GM19438 (cell line): ENCODE data around the gene FMN1.

Source experiments
- ATAC-seq: cut with Tn5 transposase; IDR thresholded peaks from one replicate; pipeline ENCODE4 v1.9.1; 2021; ENCODE audit warnings: low read depth; ENCODE audit not compliant: unreplicated experiment

Gene FMN1

GRCh38 chr15:32901192-32901591 lies 293.3 kb downstream of the FMN1 start:
- ATAC-seq = no peak

GRCh38 chr15:32899126-32899596 lies 295.4 kb downstream of the FMN1 start:
- ATAC-seq = no peak

- ATAC-seq = no peak
Measured at GRCh38 chr15:32898414-32898813, 296.1 kb downstream of the FMN1 start.

DNA sequence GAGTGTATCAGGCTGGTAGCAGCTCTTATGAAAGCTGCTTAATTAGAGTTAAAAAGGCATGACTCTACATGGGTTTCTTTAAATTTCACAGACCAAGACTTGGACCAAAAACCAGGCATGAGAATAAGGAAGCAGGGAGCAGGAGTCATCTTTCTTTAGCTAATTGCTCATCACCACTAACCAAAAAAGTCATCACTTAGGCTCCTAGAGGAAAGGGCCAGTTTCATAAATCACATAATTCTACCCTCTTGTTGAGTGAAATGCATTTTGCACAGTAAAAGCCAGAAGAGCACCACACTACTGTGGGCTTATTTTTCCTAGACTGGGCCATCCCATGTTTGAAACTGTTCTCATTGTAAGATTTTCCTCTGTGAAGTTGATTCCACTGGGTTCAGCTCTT lies 301.1 kb downstream of the FMN1 start:
- ATAC-seq = no peak

GRCh38 chr15:32889214-32889613 lies 305.3 kb downstream of the FMN1 start:
- ATAC-seq = no peak

- ATAC-seq = no peak
Measured at GRCh38 chr15:32888221-32888761, 306.2 kb downstream of the FMN1 start.

DNA sequence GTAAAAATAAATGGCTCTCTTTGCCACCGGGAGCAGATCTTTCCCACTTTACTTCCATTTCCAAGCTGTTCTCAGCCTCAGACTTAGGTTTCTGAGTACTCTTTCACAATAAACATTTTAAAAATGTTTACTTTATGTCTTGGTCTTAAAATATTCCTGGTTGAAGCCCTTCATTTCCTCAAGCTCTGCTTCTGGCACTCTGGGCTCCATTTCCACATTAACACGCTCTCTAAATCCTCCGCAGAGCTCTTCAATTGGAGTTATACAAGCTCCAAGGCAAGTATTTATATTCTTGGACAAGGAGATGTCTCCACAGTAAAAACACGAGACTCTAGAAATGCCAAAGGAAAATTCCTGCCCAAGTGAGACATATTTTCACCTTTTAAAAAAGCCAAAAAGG lies 307.4 kb downstream of the FMN1 start:
- no peak for ATAC-seq

GRCh38 chr15:32886459-32886858 lies 308.1 kb downstream of the FMN1 start:
- no peak for ATAC-seq

GRCh38 chr15:32885713-32886112 lies 308.8 kb downstream of the FMN1 start:
- no peak for ATAC-seq

DNA sequence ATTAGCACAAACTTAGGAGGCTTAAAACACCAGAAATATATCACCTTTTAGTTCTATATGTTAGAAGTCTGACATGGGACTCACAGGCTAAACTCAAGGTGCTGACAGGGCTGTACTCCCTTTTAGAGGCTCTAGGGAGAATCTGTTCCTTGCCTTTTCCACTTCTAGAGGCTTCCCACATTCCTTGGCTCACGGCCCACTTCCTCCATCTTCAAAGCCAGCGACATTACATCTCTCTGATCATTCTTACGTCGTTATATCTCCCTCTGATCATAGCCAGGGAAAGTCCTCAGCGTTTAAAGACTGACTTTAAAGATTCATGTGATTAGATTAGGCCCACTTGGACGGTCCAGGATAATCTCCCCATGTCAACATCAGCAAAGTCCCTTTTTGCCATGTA lies 310.4 kb downstream of the FMN1 start:
- no peak for ATAC-seq

GRCh38 chr15:32882955-32883354 lies 311.6 kb downstream of the FMN1 start:
- ATAC-seq = no peak

DNA sequence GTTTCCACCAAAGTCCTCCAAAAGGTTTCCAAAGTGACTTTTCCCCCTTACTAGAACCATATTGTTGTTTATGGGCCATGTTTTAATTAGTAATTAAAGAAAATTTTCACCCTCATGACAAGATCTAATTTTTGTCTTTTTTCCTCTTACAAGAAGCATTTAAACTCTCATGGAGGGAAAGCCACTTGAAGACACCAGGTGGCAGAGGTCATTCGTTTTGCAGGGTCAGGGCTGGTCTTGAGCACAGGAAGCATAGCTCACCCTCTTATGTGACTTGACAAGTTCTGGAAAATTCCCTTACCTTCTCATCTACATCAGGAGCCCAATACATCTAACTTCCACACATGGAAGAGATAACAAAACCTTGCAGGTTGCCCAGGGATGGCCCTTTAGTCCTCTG lies 313.0 kb downstream of the FMN1 start:
- ATAC-seq = no peak

DNA sequence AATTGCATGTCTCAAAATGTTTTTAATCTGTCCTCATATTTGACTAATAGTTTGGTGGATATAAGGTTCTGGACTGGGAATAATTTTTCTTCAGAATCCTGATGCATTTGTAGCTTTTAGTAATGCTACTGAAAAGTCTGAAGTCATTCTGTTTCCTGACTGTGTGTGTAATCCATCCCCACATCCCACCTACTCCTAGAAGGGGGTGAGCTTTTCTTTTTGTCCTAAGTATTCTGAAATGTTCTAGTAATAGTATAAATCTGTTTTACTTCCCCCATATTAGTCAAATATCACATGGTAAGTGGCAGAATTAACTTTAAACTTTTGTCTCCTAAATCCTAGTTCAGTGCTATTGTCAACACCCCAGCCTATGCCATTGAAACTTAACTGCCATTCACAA lies 313.9 kb downstream of the FMN1 start:
- no peak for ATAC-seq

DNA sequence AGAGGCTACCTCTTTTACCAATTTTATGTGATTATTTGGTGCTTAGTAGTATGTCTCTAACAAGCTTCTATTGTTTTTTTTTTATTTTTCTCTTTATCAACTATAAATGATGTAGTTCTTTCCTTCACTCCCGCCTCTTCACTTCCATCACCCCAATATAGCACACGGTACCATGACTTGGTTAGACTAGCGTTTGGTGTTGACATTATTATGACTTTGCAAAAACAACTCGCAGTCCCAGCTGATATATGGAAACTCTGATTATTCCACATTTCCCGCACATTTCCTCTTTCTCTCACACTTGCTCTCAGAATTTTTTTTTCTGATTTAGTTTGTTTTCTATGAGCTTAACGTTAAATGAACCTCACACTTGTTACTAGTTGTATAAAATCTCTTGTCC lies 314.5 kb downstream of the FMN1 start:
- ATAC-seq = no peak

DNA sequence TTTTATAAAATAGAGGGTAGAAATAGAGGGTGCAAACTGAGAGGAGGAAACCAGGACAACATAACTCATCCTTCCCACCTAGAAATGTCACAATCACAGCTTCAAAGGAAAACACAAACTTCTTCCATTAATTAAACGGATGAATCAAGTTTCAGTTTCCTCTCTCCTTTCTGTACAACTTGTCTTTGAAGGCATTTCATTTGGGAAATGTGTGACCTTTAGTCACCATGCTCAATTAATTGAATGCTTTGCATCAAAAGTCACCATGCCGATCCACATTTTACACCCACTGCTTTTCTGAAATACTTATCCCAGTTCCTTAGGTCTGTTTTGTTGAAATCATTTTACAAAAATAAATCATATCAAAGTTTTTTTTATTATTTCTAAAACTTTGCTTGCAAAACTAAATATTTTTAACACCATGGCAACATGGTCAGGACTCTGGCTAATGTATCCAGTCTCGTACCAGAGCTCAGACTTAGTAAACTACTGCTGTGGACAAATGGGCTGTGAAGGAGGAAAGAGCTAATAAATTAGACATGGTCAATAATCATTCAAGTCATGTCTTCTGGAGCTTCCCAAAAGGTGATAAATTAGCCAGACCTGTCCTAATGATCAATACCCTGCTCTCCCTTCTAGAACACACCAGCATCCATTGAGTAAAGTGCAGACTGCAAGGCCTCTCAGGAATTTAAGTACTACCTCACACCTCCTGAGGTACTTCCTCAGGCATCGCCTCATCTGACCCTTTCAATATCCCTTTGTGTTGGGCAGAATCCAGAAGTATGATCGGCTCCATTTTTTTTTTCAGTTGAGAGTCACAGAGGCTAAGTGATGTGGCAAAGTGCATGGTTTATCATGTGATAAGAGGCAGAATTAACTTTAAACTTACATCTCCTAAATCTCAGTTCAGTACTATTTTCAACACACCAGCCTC lies 315.4 kb downstream of the FMN1 start:
- no peak for ATAC-seq

DNA sequence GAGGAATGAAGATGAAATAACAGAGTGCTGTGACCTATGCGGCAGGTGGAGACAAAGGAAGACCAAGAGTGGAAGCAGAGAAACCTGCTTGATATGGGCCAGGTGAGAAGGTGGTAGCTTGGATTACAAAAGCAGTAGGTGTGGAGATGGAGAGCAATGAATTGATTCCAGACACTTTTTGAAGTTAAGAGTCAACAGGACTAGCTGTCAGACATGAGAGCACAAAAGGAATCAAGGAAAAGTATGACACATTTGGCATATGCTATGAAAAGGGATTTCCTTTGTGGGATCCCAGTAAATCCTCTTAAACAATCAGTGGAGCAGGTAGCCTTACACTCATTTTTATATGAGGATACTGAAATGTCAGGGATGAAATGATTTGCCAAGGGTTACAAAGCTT lies 316.2 kb downstream of the FMN1 start:
- no peak for ATAC-seq

DNA sequence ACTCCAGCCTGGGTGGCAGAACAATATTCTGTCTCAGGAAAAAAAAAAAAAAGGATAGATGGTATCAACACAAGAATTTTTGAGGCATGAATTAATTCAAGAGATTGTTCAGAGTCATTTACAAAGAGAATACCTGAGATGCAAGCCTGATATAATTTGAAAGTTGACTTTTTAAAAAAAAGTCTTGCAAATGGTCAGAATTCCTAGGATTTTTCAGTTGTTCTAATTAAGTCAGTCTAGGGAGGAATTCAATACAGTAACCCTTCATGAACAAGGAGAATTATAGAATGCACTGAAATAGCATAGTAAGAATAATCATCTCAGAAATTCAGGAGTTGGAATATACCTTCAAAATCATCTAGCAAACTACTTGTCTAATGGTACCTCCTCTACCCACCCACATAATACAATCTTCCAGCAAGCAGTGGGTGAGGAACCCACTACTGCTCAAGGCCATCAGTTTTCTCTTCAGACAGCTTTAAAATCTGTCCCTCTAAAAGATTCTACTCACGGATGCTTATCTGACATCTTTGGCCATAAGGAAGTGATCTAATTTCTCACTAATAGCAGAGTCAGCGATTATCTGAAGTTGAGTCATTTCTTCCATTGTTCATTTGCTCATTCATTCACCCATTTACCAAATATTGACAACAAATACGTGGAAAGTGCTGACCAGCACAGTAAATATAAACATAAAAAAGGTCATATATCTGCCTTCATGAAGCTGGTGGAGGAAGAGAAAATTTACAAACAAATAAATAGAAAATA lies 317.1 kb downstream of the FMN1 start:
- ATAC-seq = no peak

GRCh38 chr15:32873284-32874114 lies 321.0 kb downstream of the FMN1 start:
- no peak for ATAC-seq

DNA sequence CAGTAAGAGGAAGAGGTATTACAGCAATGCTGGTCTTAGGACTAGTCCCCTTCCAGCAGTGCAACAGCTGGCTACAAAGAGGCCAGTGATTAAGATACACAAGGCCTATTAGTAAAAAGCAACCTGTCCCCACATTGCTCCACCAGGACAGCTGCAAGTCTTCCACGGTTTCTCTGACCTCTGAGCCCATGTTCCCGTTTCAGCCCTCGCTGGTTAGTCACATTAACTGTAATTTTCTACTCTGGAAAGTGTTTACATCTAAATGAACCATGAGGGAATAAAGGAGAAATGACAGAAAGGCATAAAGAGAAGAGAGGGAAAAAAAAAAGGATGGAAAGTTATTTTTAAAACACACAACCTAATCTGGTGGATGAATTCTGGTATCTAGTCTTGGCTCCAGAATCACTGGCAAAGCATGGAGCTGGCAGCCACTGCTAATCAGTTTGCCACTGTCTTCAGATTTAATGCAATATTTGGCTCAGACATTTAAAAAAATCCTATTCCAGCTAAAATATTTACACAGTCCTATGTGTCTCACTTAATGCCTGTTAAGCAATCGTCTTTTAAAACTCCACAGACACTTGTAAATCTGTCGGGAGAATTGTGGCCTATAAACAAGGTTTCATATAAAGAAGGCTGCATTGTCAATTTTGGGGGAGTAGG lies 321.8 kb downstream of the FMN1 start:
- ATAC-seq = no peak

- no peak for ATAC-seq
Measured at GRCh38 chr15:32871883-32872282, 322.6 kb downstream of the FMN1 start.
